ENCODE results near the gene TNFRSF6B. TPM values are rescaled to one million over a fixed set of nuclear protein-coding genes. Genes with fewer than 3 reads are reported as not detected.
A peak's percentile ranks its signal among the peaks of the same experiment; 100 is the strongest.

Gene TNFRSF6B
- total and polyA plus RNA-seq, 9 donors: 0.55 to 2.4 (median 1.4) TPM

- peak; percentile 31 for DNase-seq
- Histone ChIP-seq H3K27ac (ENCODE audit: low read length) (no peak overlapping the region), H3K27me3 (ENCODE audit: control insufficient read depth, insufficient read depth, low read length) (no peaks in the 10 kb centered on the region), H3K9me3 (replicated peaks; ENCODE audit: control insufficient read depth, low read depth, low read length) (no peaks in the 10 kb centered on the region), H3K4me3 (ENCODE audit: low read length) (no peak overlapping the region), H3K36me3 (ENCODE audit: control insufficient read depth, insufficient read depth, low read length) (peaks cover 22% of the 10 kb centered on the region), H3K4me1 (ENCODE audit: control insufficient read depth, insufficient read depth, low read length) (peaks cover 43% of the 10 kb centered on the region)
- 58% methylated on average over 6 of the region's 7 CpGs for whole genome bisulfite sequencing (ENCODE audit: insufficient coverage)
Observed at GRCh38 chr20:63697357-63697867, 960 bp downstream of the TNFRSF6B start.

- peak; percentile 25 for DNase-seq
- Histone ChIP-seq H3K27ac (ENCODE audit: low read length) (no peak overlapping the region), H3K4me3 (ENCODE audit: low read length) (no peak overlapping the region), H3K36me3 (ENCODE audit: control insufficient read depth, insufficient read depth, low read length) (peaks cover 22% of the 10 kb centered on the region), H3K4me1 (ENCODE audit: control insufficient read depth, insufficient read depth, low read length) (peaks cover 43% of the 10 kb centered on the region), H3K27me3 (ENCODE audit: control insufficient read depth, insufficient read depth, low read length) (no peaks in the 10 kb centered on the region), H3K9me3 (replicated peaks; ENCODE audit: control insufficient read depth, low read depth, low read length) (no peaks in the 10 kb centered on the region)
- 59% methylated on average over 28 of the region's 40 CpGs for WGBS (ENCODE audit: insufficient coverage)
Observed at GRCh38 chr20:63697868-63698545, 1.6 kb downstream of the TNFRSF6B start.

- Histone ChIP-seq H3K4me3 (ENCODE audit: low read length) (no peak overlapping the region), H3K4me1 (ENCODE audit: control insufficient read depth, insufficient read depth, low read length) (peaks cover 43% of the 10 kb centered on the region), H3K36me3 (ENCODE audit: control insufficient read depth, insufficient read depth, low read length) (peaks cover 31% of the 10 kb centered on the region), H3K27ac (ENCODE audit: low read length) (peak overlapping the region; percentile 29), H3K9me3 (replicated peaks; ENCODE audit: control insufficient read depth, low read depth, low read length) (no peaks in the 10 kb centered on the region), H3K27me3 (ENCODE audit: control insufficient read depth, insufficient read depth, low read length) (no peaks in the 10 kb centered on the region)
- DNase-seq: peak; percentile 77
- 30% methylated on average over 12 of the region's 19 CpGs for WGBS (ENCODE audit: insufficient coverage)
Observed at GRCh38 chr20:63698739-63699465, 2.5 kb downstream of the TNFRSF6B start.

DNA sequence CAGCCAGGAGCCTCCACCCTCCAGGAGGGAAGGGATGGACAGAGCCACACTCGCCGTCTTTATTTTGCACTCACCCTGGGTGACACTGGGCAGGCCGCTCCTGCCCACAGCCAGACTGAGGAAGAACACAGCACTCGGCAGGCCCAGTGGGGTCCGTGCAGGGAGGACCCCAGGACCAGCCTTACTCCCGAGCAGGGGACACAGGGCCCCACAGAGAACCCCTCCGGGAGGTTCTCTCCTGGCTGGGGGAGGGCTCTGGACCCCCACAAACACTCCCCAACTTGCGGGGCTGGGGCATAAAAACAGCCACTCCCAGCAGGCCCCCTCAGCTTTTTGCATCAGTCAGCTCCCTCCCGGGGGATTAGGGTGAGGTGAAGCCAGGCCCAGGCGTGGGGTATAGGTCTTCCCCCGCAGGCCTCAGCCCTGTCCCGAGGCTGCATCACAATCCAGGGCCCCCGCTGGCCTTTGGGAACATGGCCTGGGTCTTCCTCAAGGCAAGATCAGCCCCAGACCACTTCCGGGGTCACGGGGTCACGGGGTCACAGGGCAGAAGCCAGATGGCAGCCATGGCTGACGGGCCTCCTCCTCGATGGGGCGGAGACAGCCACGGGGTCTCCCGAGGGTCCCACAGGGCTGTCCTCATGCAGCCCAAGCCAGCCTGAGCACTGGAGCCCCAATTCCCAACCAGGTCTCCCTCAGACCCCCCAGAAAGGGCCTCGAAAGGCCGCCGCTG is 3.2 kb downstream of the TNFRSF6B start:
- no peak overlapping the region for H3K4me3 ChIP-seq (ENCODE audit: low read length)
- no peaks in the 10 kb centered on the region for H3K27me3 ChIP-seq (ENCODE audit: control insufficient read depth, insufficient read depth, low read length)
- H3K9me3 ChIP-seq (replicated peaks; ENCODE audit: control insufficient read depth, low read depth, low read length): no peaks in the 10 kb centered on the region
- H3K27ac ChIP-seq (ENCODE audit: low read length): no peak overlapping the region
- DNase-seq: peak; percentile 22
- peaks cover 34% of the 10 kb centered on the region for H3K36me3 ChIP-seq (ENCODE audit: control insufficient read depth, insufficient read depth, low read length)
- 51% methylated on average over 18 of the region's 24 CpGs for WGBS (ENCODE audit: insufficient coverage)
- peaks cover 43% of the 10 kb centered on the region for H3K4me1 ChIP-seq (ENCODE audit: control insufficient read depth, insufficient read depth, low read length)

DNA sequence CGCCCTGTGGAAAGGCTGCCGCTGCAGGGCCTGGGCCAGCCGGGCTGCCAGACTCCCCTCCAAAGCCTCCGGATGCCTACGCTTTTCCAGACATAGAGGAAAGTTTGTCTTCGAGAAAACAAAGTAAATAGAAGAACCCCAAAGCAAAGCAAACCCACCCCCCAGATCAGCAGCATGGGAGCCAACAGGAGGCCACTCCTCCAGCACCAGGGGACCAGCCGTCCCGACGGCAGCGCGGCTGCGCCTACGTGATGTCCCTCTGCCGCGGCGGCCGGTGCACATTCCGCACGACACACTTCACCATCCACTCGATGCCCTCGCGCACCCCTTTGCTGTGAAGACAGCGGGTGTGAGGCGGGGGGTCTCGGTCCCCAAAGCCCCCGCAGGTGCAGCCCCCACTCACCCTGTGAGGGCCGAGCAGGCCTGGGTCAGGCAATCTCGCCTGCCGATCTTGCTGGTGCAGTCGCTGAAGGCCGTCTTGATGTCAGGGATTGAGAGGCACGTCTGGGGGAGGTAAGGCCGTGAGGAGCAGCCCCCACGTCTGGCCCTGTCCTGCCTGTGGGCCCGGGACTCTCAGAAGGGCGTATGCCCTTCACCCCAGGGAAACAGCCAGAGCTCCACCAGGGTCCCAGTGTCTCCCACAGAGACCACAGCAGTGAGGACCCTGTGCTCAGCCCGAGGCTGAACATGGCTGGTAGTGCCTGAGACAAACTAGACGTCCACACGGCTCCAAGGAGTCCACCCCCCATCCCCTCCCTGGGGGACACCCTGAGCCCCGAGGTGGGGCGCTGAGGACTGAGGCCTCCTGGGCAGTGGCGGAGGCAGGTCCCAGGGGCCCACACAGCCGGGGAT is 4.0 kb downstream of the TNFRSF6B start:
- H3K4me3 ChIP-seq (ENCODE audit: low read length): no peak overlapping the region
- H3K4me1 ChIP-seq (ENCODE audit: control insufficient read depth, insufficient read depth, low read length): peaks cover 43% of the 10 kb centered on the region
- no peaks in the 10 kb centered on the region for H3K9me3 ChIP-seq (replicated peaks; ENCODE audit: control insufficient read depth, low read depth, low read length)
- 81% methylated on average over 22 of the region's 43 CpGs for WGBS (ENCODE audit: insufficient coverage)
- peaks cover 34% of the 10 kb centered on the region for H3K36me3 ChIP-seq (ENCODE audit: control insufficient read depth, insufficient read depth, low read length)
- H3K27me3 ChIP-seq (ENCODE audit: control insufficient read depth, insufficient read depth, low read length): no peaks in the 10 kb centered on the region
- H3K27ac ChIP-seq (ENCODE audit: low read length): no peak overlapping the region
- DNase-seq: peak; percentile 13

DNA sequence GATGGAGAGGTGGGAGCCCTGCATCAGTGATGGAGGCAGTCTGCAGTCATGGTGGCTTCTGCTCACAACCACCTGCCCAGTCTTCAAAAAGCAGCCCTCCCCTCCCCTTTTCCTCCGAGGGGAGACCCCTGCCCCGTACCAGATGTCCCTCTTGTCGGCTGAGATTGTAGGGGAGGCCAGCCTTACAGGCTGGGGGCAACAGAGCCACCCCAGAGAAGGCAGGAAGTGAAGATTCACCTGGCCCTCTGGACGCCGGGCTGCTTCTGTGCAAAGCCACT is 4.5 kb downstream of the TNFRSF6B start:
- Histone ChIP-seq H3K27me3 (ENCODE audit: control insufficient read depth, insufficient read depth, low read length) (no peaks in the 10 kb centered on the region), H3K27ac (ENCODE audit: low read length) (no peak overlapping the region), H3K4me1 (ENCODE audit: control insufficient read depth, insufficient read depth, low read length) (peaks cover 40% of the 10 kb centered on the region), H3K4me3 (ENCODE audit: low read length) (no peak overlapping the region), H3K9me3 (replicated peaks; ENCODE audit: control insufficient read depth, low read depth, low read length) (no peaks in the 10 kb centered on the region), H3K36me3 (ENCODE audit: control insufficient read depth, insufficient read depth, low read length) (peaks cover 37% of the 10 kb centered on the region)
- 53% methylated on average over 3 of the region's 5 CpGs for WGBS (ENCODE audit: insufficient coverage)
- DNase-seq: no peak

GRCh38 chr20:63701329-63702035 is 5.0 kb downstream of the TNFRSF6B start:
- H3K36me3 ChIP-seq (ENCODE audit: control insufficient read depth, insufficient read depth, low read length): peaks cover 42% of the 10 kb centered on the region
- H3K27ac ChIP-seq (ENCODE audit: low read length): no peak overlapping the region
- H3K27me3 ChIP-seq (ENCODE audit: control insufficient read depth, insufficient read depth, low read length): no peaks in the 10 kb centered on the region
- H3K4me3 ChIP-seq (ENCODE audit: low read length): no peak overlapping the region
- 80% methylated on average over 6 of the region's 14 CpGs for WGBS (ENCODE audit: insufficient coverage)
- DNase-seq: peak; percentile 7
- H3K9me3 ChIP-seq (replicated peaks; ENCODE audit: control insufficient read depth, low read depth, low read length): no peaks in the 10 kb centered on the region
- peaks cover 40% of the 10 kb centered on the region for H3K4me1 ChIP-seq (ENCODE audit: control insufficient read depth, insufficient read depth, low read length)

GRCh38 chr20:63702036-63702665 is 5.7 kb downstream of the TNFRSF6B start:
- 89% methylated on average over 14 of the region's 16 CpGs for WGBS (ENCODE audit: insufficient coverage)
- no peak overlapping the region for H3K4me3 ChIP-seq (ENCODE audit: low read length)
- H3K27ac ChIP-seq (ENCODE audit: low read length): no peak overlapping the region
- peaks cover 42% of the 10 kb centered on the region for H3K36me3 ChIP-seq (ENCODE audit: control insufficient read depth, insufficient read depth, low read length)
- no peaks in the 10 kb centered on the region for H3K27me3 ChIP-seq (ENCODE audit: control insufficient read depth, insufficient read depth, low read length)
- H3K4me1 ChIP-seq (ENCODE audit: control insufficient read depth, insufficient read depth, low read length): peaks cover 38% of the 10 kb centered on the region
- no peaks in the 10 kb centered on the region for H3K9me3 ChIP-seq (replicated peaks; ENCODE audit: control insufficient read depth, low read depth, low read length)
- no peak for DNase-seq

Data from muscle of leg (tissue), 11 donors.